HepG2 (cell line): Measurements from ENCODE around the gene ABL2. TPM values are rescaled to one million over a fixed set of nuclear protein-coding genes. Genes with fewer than 3 reads are reported as not detected.

ENCODE experiments used
- HDAC1 ChIP-seq: sonication (generic); formaldehyde crosslinking; IDR thresholded peaks from 2 replicates; pipeline ENCODE4 v1.5.1; 2020; ENCODE audit warnings: mild to moderate bottlenecking, missing genetic modification reagents
- NR2C2 ChIP-seq: sonication (generic); formaldehyde crosslinking; IDR thresholded peaks from 2 replicates; pipeline ENCODE4 v1.4.0; 2020; ENCODE audit warnings: missing genetic modification reagents, mild to moderate bottlenecking, moderate library complexity, borderline replicate concordance
- POGZ ChIP-seq: sonication (generic); formaldehyde crosslinking; IDR thresholded peaks from 2 replicates; pipeline ENCODE4 v1.4.0; 2020; ENCODE audit warnings: mild to moderate bottlenecking, missing genetic modification reagents
- SMC3 ChIP-seq: IDR thresholded peaks from 2 replicates; pipeline ENCODE4 v1.6.1; 2011; ENCODE audit warnings: low read length, improper control_type of control experiment
- STAG1 ChIP-seq: sonication (generic); formaldehyde crosslinking; IDR thresholded peaks from 2 replicates; pipeline ENCODE4 v1.4.0; 2020; ENCODE audit warnings: missing genetic modification reagents
- TEAD3 ChIP-seq: optimal IDR thresholded peaks from 2 replicates; pipeline ENCODE3; 2016; ENCODE audit warnings: borderline replicate concordance
- XRCC5 ChIP-seq: fragments of 200-400 bp; formaldehyde crosslinking; optimal IDR thresholded peaks from 2 replicates; pipeline ENCODE3; 2017; ENCODE audit warnings: mild to moderate bottlenecking, low read length
- ZBED4 ChIP-seq: sonication (generic); formaldehyde crosslinking; IDR thresholded peaks from 2 replicates; pipeline ENCODE4 v1.4.0; 2020; ENCODE audit warnings: missing genetic modification reagents, borderline replicate concordance
- ZBTB38 ChIP-seq: sonication (generic); formaldehyde crosslinking; IDR thresholded peaks from 2 replicates; pipeline ENCODE4 v1.5.1; 2020; ENCODE audit warnings: mild to moderate bottlenecking, missing genetic modification reagents
- ZNF136 ChIP-seq: sonication (generic); formaldehyde crosslinking; IDR thresholded peaks from 2 replicates; pipeline ENCODE4 v1.8.1; 2022; ENCODE audit warnings: low read depth, mild to moderate bottlenecking, moderate library complexity, missing genetic modification reagents
- ZNF17 ChIP-seq: sonication (generic); formaldehyde crosslinking; IDR thresholded peaks from 2 replicates; pipeline ENCODE4 v1.5.0; 2020; ENCODE audit warnings: mild to moderate bottlenecking, missing genetic modification reagents
- ZNF383 ChIP-seq: sonication (generic); formaldehyde crosslinking; IDR thresholded peaks from 2 replicates; pipeline ENCODE4 v1.4.0; 2020; ENCODE audit warnings: missing genetic modification reagents, mild to moderate bottlenecking, borderline replicate concordance
- ZNF501 ChIP-seq: sonication (generic); formaldehyde crosslinking; IDR thresholded peaks from 2 replicates; pipeline ENCODE4 v1.5.1; 2020; ENCODE audit warnings: mild to moderate bottlenecking, moderate library complexity, missing genetic modification reagents
- ZNF556 ChIP-seq: sonication (generic); formaldehyde crosslinking; IDR thresholded peaks from 2 replicates; pipeline ENCODE4 v1.4.0; 2020; ENCODE audit warnings: mild to moderate bottlenecking, missing genetic modification reagents, borderline replicate concordance
- ZNF788 ChIP-seq: sonication (generic); formaldehyde crosslinking; IDR thresholded peaks from 2 replicates; pipeline ENCODE4 v1.5.0; 2020; ENCODE audit warnings: mild to moderate bottlenecking, missing genetic modification reagents, borderline replicate concordance
- polyA plus RNA-seq, 8 experiments: library from polyadenylated mRNA; depleted of rRNA in 3 of 8; stranded (reverse) in 7 of 8; unstranded in 1 of 8; fragments of >200 nt; fragmentation: Illumina TruSeq in 4 of 8; extraction: Trizol in 4 of 8; gene quantifications; 2 replicates each; pipeline versions ENCODE4 v1.2.1 to v1.2.3, GENCODE V29; 2011 to 2016; ENCODE audit warnings: low read depth in 4 of 8, missing spikeins in 1 of 8, mixed read lengths in 1 of 8; ENCODE audit not compliant: insufficient read depth in 1 of 8
- total RNA-seq, 5 experiments: library from RNA; depleted of rRNA; stranded (reverse); fragments of >200 nt; fragmentation: Illumina TruSeq; extraction: Trizol; gene quantifications; 2 replicates each; pipeline ENCODE4 v1.2.3, GENCODE V29; 2016; ENCODE audit warnings: low read depth in 1 of 5
- TF ChIP-seq, protein P1 (sequence below): sonication (generic); formaldehyde crosslinking; IDR thresholded peaks from 2 replicates; pipeline ENCODE4 v1.9.0; 2022; ENCODE audit warnings: low read depth, missing genetic modification reagents
- TF ChIP-seq, protein P2 (sequence below): sonication (generic); formaldehyde crosslinking; IDR thresholded peaks from 2 replicates; pipeline ENCODE4 v1.4.0; 2020; ENCODE audit warnings: missing genetic modification reagents, mild to moderate bottlenecking, borderline replicate concordance

ABL2 gene
- total and polyA plus RNA-seq, 2 of the 13 experiments (the other 11 are each of a cell fraction or from before 2014, with no cell fraction given), result 5.8 to 6.0 TPM

- TF ChIP-seq, protein P1, sequence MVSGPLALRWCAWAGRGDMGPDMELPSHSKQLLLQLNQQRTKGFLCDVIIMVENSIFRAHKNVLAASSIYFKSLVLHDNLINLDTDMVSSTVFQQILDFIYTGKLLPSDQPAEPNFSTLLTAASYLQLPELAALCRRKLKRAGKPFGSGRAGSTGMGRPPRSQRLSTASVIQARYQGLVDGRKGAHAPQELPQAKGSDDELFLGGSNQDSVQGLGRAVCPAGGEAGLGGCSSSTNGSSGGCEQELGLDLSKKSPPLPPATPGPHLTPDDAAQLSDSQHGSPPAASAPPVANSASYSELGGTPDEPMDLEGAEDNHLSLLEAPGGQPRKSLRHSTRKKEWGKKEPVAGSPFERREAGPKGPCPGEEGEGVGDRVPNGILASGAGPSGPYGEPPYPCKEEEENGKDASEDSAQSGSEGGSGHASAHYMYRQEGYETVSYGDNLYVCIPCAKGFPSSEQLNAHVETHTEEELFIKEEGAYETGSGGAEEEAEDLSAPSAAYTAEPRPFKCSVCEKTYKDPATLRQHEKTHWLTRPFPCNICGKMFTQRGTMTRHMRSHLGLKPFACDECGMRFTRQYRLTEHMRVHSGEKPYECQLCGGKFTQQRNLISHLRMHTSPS, result no peak
- TF ChIP-seq HDAC1 (CRISPR knock-in tag) (no peak), TEAD3 (peak; percentile 26), ZNF788 (CRISPR knock-in tag) (0 out of 2 replicates have a peak, but pooled peaks have one; percentile 9), XRCC5 (peak; percentile 33), ZNF136 (CRISPR knock-in tag) (no peak), SMC3 (peak; percentile 50; the same call in 1 of the 2 replicates), ZBTB38 (CRISPR knock-in tag) (peak; percentile 68; the same call in 1 of the 2 replicates), POGZ (CRISPR knock-in tag) (0 out of 2 replicates have a peak, but pooled peaks have one; percentile 3), ZNF383 (CRISPR knock-in tag) (no peak), STAG1 (CRISPR knock-in tag) (peak; percentile 53), NR2C2 (CRISPR knock-in tag) (0 out of 2 replicates have a peak, but pooled peaks have one; percentile 4), ZNF556 (CRISPR knock-in tag) (0 out of 2 replicates have a peak, but pooled peaks have one; percentile 4), ZNF501 (0 out of 2 replicates have a peak, but pooled peaks have one; percentile 31), ZNF17 (CRISPR knock-in tag) (no peak), ZBED4 (CRISPR knock-in tag) (0 out of 2 replicates have a peak, but pooled peaks have one; percentile 0)
- TF ChIP-seq, protein P2, sequence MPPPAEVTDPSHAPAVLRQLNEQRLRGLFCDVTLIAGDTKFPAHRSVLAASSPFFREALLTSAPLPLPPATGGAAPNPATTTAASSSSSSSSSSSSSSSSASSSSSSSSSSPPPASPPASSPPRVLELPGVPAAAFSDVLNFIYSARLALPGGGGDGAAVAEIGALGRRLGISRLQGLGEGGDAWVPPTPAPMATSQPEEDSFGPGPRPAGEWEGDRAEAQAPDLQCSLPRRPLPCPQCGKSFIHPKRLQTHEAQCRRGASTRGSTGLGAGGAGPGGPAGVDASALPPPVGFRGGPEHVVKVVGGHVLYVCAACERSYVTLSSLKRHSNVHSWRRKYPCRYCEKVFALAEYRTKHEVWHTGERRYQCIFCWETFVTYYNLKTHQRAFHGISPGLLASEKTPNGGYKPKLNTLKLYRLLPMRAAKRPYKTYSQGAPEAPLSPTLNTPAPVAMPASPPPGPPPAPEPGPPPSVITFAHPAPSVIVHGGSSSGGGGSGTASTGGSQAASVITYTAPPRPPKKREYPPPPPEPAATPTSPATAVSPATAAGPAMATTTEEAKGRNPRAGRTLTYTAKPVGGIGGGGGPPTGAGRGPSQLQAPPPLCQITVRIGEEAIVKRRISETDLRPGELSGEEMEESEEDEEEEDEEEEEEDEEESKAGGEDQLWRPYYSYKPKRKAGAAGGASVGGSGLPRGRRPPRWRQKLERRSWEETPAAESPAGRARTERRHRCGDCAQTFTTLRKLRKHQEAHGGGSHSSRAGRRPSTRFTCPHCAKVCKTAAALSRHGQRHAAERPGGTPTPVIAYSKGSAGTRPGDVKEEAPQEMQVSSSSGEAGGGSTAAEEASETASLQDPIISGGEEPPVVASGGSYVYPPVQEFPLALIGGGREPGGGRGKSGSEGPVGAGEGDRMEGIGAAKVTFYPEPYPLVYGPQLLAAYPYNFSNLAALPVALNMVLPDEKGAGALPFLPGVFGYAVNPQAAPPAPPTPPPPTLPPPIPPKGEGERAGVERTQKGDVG (CRISPR knock-in tag), result peak; percentile 86
These were observed 124.1 kb downstream of the ABL2 start (continued) for GRCh38 chr1:179105393-179105792.
